CD14-positive monocyte (primary cell): ENCODE measurements around the gene TEAD2. TPM values are rescaled to one million over a fixed set of nuclear protein-coding genes. Genes with fewer than 3 reads are reported as not detected.
"Not testable (repeated sequence)": the region's sequence is repeated elsewhere in the genome, so short reads cannot be mapped to it uniquely, and the experiment has no call there.

ENCODE experiments used
- DNase-seq, 3 donors: peaks; one replicate each; pipeline ENCODE4 v3.0.0-alpha.2; 2011 to 2022
- H2AFZ ChIP-seq: 2 replicates; pipeline ENCODE4 v1.6.0; 2012; ENCODE audit warnings: mild to moderate bottlenecking, low read depth, low read length, inconsistent platforms; ENCODE audit not compliant: insufficient read depth, poor library complexity, severe bottlenecking
- H3K27ac ChIP-seq, 2 donors: 1 replicate in 1 of 2; 2 replicates in 1 of 2; pipeline ENCODE4 v1.5.1; 2012 to 2013; ENCODE audit warnings: low read length in 2 of 2, control low read depth in 1 of 2, inconsistent platforms in 1 of 2, low read depth in 1 of 2, mild to moderate bottlenecking in 1 of 2
- H3K27me3 ChIP-seq, 2 donors: one replicate each; pipeline versions ENCODE4 v1.6.0 to v1.6.1; 2011 to 2013; ENCODE audit warnings: low read length in 2 of 2; ENCODE audit not compliant: control insufficient read depth in 2 of 2, insufficient read depth in 2 of 2
- H3K36me3 ChIP-seq, 2 donors: replicated peaks in 1 of 2; 1 replicate in 1 of 2; 2 replicates in 1 of 2; pipeline versions ENCODE4 v1.5.1 to v1.6.1; 2012 to 2013; ENCODE audit warnings: low read length in 2 of 2, control low read depth in 1 of 2, inconsistent platforms in 1 of 2, mild to moderate bottlenecking in 1 of 2; ENCODE audit not compliant: insufficient read depth in 2 of 2, control insufficient read depth in 1 of 2
- H3K4me1 ChIP-seq, 2 donors: 1 replicate in 1 of 2; 2 replicates in 1 of 2; pipeline versions ENCODE4 v1.5.1 to v1.6.1; 2012 to 2013; ENCODE audit warnings: low read length in 2 of 2, control low read depth in 1 of 2, inconsistent platforms in 1 of 2, mild to moderate bottlenecking in 1 of 2, moderate library complexity in 1 of 2; ENCODE audit not compliant: insufficient read depth in 2 of 2, control insufficient read depth in 1 of 2
- H3K4me2 ChIP-seq: replicated peaks from 2 replicates; pipeline ENCODE3; 2012; ENCODE audit warnings: low read length, moderate library complexity, mild to moderate bottlenecking; ENCODE audit not compliant: poor library complexity, severe bottlenecking; ENCODE audit errors: extremely low read depth
- H3K4me3 ChIP-seq, 3 experiments: fragments of 200-600 bp in 1 of 3; sonication (generic) in 1 of 3; replicated peaks in 1 of 3; 1 replicate in 2 of 3; 2 replicates in 1 of 3; pipeline ENCODE4 v1.5.1; 2011 to 2013; ENCODE audit warnings: low read length in 3 of 3, mild to moderate bottlenecking in 3 of 3, control low read depth in 2 of 3, low read depth in 2 of 3, inconsistent platforms in 1 of 3, moderate library complexity in 1 of 3
- H3K79me2 ChIP-seq: 2 replicates; pipeline ENCODE4 v1.6.0; 2012; ENCODE audit warnings: mild to moderate bottlenecking, control low read depth, inconsistent platforms, low read length, moderate library complexity; ENCODE audit not compliant: insufficient read depth
- H3K9ac ChIP-seq: 2 replicates; pipeline ENCODE4 v1.6.0; 2017; ENCODE audit warnings: low read length, mild to moderate bottlenecking; ENCODE audit not compliant: insufficient read depth, poor library complexity, severe bottlenecking
- H3K9me3 ChIP-seq, 2 donors: replicated peaks in 1 of 2; 1 replicate in 1 of 2; 2 replicates in 1 of 2; pipeline versions ENCODE4 v1.5.1 to v1.6.1; 2012 to 2013; ENCODE audit warnings: low read length in 2 of 2, control low read depth in 1 of 2; ENCODE audit not compliant: control insufficient read depth in 1 of 2, insufficient read depth in 1 of 2
- H4K20me1 ChIP-seq: 2 replicates; pipeline ENCODE4 v1.6.0; 2012; ENCODE audit warnings: mild to moderate bottlenecking, low read length, control low read depth, moderate library complexity; ENCODE audit not compliant: insufficient read depth
- H3K27ac Mint-ChIP-seq, 7 donors: one replicate each; pipeline ENCODE4 v1.8.0; 2020; ENCODE audit warnings: mild to moderate bottlenecking in 7 of 7, mixed read lengths in 7 of 7, moderate library complexity in 6 of 7, inconsistent platforms in 2 of 7
- H3K27me3 Mint-ChIP-seq, 3 donors: one replicate each; pipeline ENCODE4 v1.8.0; 2021 to 2022; ENCODE audit warnings: low read depth in 3 of 3, mild to moderate bottlenecking in 3 of 3, mixed read lengths in 3 of 3, moderate library complexity in 3 of 3, inconsistent platforms in 1 of 3
- H3K36me3 Mint-ChIP-seq, 2 donors: one replicate each; pipeline ENCODE4 v1.8.0; 2020; ENCODE audit warnings: mixed read lengths in 2 of 2, inconsistent platforms in 1 of 2, mild to moderate bottlenecking in 1 of 2
- H3K4me1 Mint-ChIP-seq: one replicate; pipeline ENCODE4 v1.8.0; 2020; ENCODE audit warnings: mild to moderate bottlenecking, mixed read lengths
- H3K4me3 Mint-ChIP-seq, 2 donors: one replicate each; pipeline ENCODE4 v1.8.0; 2020; ENCODE audit warnings: mild to moderate bottlenecking in 2 of 2, mixed read lengths in 2 of 2, moderate library complexity in 1 of 2
- H3K9me3 Mint-ChIP-seq, 7 donors: one replicate each; pipeline ENCODE4 v1.8.0; 2020 to 2022; ENCODE audit warnings: mixed read lengths in 7 of 7, mild to moderate bottlenecking in 6 of 7, moderate library complexity in 6 of 7, inconsistent platforms in 2 of 7
- WGBS: methylation state at CpG from one replicate; pipeline ENCODE4 v1.1.5; 2013; ENCODE audit warnings: missing lambda C conversion rate; ENCODE audit not compliant: insufficient coverage; 5-methylcytosine and 5-hydroxymethylcytosine counted together
- intact Hi-C, 2 donors: fragments of 100-400 bp; cut with micrococcal nuclease; formaldehyde crosslinking; loops; one replicate each; pipeline versions ENCODE4 v1.15.0 to v1.15.1; 2023
- polyA plus RNA-seq, 3 donors: library from polyadenylated mRNA; depleted of rRNA in 1 of 3; unstranded in 2 of 3; stranded (reverse) in 1 of 3; fragments of 300-500 nt in 2 of 3; fragments of >200 nt in 1 of 3; fragmentation: Illumina TruSeq in 2 of 3; gene quantifications; 1 replicate in 2 of 3; 2 replicates in 1 of 3; pipeline ENCODE4 v1.2.3, GENCODE V29; 2012 to 2021
- TF ChIP-seq, protein P1 (sequence below): fragments of 200-600 bp; IDR thresholded peaks from one replicate; pipeline ENCODE4 v1.8.0; 2022; ENCODE audit warnings: antibody characterized with exemption, mild to moderate bottlenecking

Gene TEAD2
- polyA plus RNA-seq, 3 donors, result not detected

DNA sequence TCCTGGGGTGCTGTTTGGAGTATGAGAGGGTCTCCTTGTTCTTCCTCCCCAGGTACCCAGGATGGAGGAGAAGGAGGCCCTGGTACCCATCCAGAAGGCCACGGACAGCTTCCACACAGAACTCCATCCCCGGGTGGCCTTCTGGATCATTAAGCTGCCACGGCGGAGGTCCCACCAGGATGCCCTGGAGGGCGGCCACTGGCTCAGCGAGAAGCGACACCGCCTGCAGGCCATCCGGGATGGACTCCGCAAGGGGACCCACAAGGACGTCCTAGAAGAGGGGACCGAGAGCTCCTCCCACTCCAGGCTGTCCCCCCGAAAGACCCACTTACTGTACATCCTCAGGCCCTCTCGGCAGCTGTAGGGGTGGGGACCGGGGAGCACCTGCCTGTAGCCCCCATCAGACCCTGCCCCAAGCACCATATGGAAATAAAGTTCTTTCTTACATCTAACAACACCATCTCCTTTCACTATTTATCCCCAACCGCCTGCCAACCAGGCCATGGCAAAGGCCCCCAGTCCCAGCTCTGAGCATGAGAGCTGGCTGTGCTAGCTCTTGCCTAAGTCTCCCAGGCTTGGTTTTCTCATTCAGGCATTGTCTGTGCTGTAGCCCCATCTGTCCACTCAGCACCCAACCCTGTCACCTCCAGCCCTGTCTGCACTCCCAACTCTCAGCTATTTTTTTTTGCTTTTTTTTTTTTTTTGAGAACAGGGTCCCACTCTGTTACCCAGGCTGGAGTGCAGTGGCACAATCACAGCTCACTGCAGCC is 12.6 kb upstream of the TEAD2 start:
- Mint-ChIP-seq H3K36me3 (no peaks in the 10 kb centered on the region), H3K4me1 (no peaks in the 10 kb centered on the region), H3K4me3 (no peak overlapping the region), H3K27me3 (peaks cover 6 to 12% (median 7%) of the 10 kb centered on the region in 3 donors), H3K27ac (no peak overlapping the region), H3K9me3 (peaks cover 4 to 13% (median 11%) of the 10 kb centered on the region in 7 donors)
- H3K27ac ChIP-seq, result no peak overlapping the region
- H2AFZ ChIP-seq, result no peak overlapping the region
- H3K4me1 ChIP-seq, result no peaks in the 10 kb centered on the region
- peaks cover 2 to 9% of the 10 kb centered on the region in 2 donors for H3K9me3 ChIP-seq
- no peak for DNase-seq
- 94% methylated on average over 9 of the region's 16 CpGs for WGBS
- no peaks in the 10 kb centered on the region for H4K20me1 ChIP-seq
- TF ChIP-seq, protein P1, sequence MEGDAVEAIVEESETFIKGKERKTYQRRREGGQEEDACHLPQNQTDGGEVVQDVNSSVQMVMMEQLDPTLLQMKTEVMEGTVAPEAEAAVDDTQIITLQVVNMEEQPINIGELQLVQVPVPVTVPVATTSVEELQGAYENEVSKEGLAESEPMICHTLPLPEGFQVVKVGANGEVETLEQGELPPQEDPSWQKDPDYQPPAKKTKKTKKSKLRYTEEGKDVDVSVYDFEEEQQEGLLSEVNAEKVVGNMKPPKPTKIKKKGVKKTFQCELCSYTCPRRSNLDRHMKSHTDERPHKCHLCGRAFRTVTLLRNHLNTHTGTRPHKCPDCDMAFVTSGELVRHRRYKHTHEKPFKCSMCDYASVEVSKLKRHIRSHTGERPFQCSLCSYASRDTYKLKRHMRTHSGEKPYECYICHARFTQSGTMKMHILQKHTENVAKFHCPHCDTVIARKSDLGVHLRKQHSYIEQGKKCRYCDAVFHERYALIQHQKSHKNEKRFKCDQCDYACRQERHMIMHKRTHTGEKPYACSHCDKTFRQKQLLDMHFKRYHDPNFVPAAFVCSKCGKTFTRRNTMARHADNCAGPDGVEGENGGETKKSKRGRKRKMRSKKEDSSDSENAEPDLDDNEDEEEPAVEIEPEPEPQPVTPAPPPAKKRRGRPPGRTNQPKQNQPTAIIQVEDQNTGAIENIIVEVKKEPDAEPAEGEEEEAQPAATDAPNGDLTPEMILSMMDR, result no peak
- no peaks in the 10 kb centered on the region for H3K79me2 ChIP-seq
- H3K4me2 ChIP-seq, result no peak overlapping the region
- no peak overlapping the region for H3K4me3 ChIP-seq
- no peaks in the 10 kb centered on the region for H3K36me3 ChIP-seq
- intact Hi-C loops, result loop anchor here in 1 of 2 donors (10.0 kb wide), 1 partner anchor 50 kb away; the partner anchor contains the start of genes GFY and PTH2
- H3K27me3 ChIP-seq, result no peaks in the 10 kb centered on the region
- H3K9ac ChIP-seq, result no peak overlapping the region

DNA sequence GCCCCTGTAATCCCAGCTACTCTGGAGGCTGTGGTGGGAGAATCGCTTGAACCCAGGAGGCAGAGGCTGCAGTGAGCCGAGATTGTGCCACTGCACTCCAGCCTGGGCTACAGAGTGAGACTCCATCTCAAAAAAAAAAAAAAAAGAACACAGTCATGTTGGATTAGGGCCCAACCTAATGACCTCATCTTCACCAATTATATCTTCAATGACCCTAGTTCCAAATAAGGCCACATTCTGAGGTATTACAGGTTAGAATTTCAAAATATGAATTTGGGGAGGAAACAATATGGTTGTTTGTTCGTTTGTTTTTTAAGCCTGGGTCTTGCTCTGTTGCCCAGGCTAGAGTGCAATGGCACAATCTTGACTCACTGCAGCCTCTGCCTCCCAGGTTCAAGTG is 11.0 kb upstream of the TEAD2 start:
- not testable (repeated sequence) for H3K36me3 ChIP-seq, H3K4me3 Mint-ChIP-seq, H2AFZ ChIP-seq, H3K4me3 ChIP-seq, H3K4me1 Mint-ChIP-seq, H3K4me1 ChIP-seq, H3K27me3 ChIP-seq, DNase-seq, H3K36me3 Mint-ChIP-seq, H3K27ac ChIP-seq, H3K79me2 ChIP-seq, H3K9ac ChIP-seq, H3K27ac Mint-ChIP-seq, H3K4me2 ChIP-seq, H4K20me1 ChIP-seq
- Mint-ChIP-seq H3K27me3 (peaks cover 6 to 12% (median 7%) of the 10 kb centered on the region in 3 donors), H3K9me3 (peaks cover 9 to 27% (median 25%) of the 10 kb centered on the region in 7 donors)
- WGBS, result 63% methylated on average over 1 of the region's 3 CpGs
- H3K9me3 ChIP-seq, result peaks cover 14 to 25% of the 10 kb centered on the region in 2 donors
- intact Hi-C loops, result loop anchor here in 1 of 2 donors (10.0 kb wide), 1 partner anchor 52 kb away; the partner anchor contains the start of genes GFY and PTH2
